Endothelial cell (in vitro differentiated cells): ENCODE measurements around the gene TKT. TPM values are rescaled to one million over a fixed set of nuclear protein-coding genes. Genes with fewer than 3 reads are reported as not detected.

Source experiments
- DNase-seq: peaks from one replicate; pipeline ENCODE4 v3.0.0; 2021; ENCODE audit warnings: low spot score
- H3K27ac Mint-ChIP-seq: one replicate; pipeline ENCODE4 v1.8.0; 2021; ENCODE audit warnings: mixed read lengths, inconsistent platforms; ENCODE audit not compliant: unreplicated experiment
- H3K27me3 Mint-ChIP-seq: one replicate; pipeline ENCODE4 v1.8.0; 2021; ENCODE audit warnings: mild to moderate bottlenecking, moderate library complexity, mixed read lengths, inconsistent platforms; ENCODE audit not compliant: unreplicated experiment
- H3K36me3 Mint-ChIP-seq: one replicate; pipeline ENCODE4 v1.8.0; 2021; ENCODE audit warnings: mild to moderate bottlenecking, low read depth, mixed read lengths, inconsistent platforms; ENCODE audit not compliant: unreplicated experiment
- H3K4me1 Mint-ChIP-seq: one replicate; pipeline ENCODE4 v1.8.0; 2021; ENCODE audit warnings: mild to moderate bottlenecking, mixed read lengths, inconsistent platforms; ENCODE audit not compliant: unreplicated experiment
- H3K4me3 Mint-ChIP-seq: one replicate; pipeline ENCODE4 v1.8.0; 2021; ENCODE audit warnings: mild to moderate bottlenecking, mixed read lengths, inconsistent platforms; ENCODE audit not compliant: unreplicated experiment
- H3K9me3 Mint-ChIP-seq: one replicate; pipeline ENCODE4 v1.8.0; 2021; ENCODE audit warnings: mixed read lengths, inconsistent platforms; ENCODE audit not compliant: unreplicated experiment
- total RNA-seq: library from RNA; stranded (reverse); fragmentation: NEBNext Ultra II Directional; extraction: Animal tissue kit (Norgen Biotek cat#: 25700); gene quantifications from one replicate; pipeline ENCODE4 v1.2.1, GENCODE V29; 2021; ENCODE audit not compliant: unreplicated experiment
- TF ChIP-seq, protein P1 (sequence below): fragments of 200-600 bp; sonication (generic); IDR thresholded peaks from one replicate; pipeline ENCODE4 v1.5.0; 2021; ENCODE audit warnings: antibody characterized with exemption; ENCODE audit not compliant: unreplicated experiment

Gene TKT
- total RNA-seq, 1 donor from 2014 or later, result 305 TPM

- Mint-ChIP-seq H3K36me3 (peaks cover 16% of the 10 kb centered on the region), H3K27me3 (peaks cover 2% of the 10 kb centered on the region), H3K4me1 (peaks cover 27% of the 10 kb centered on the region), H3K27ac (no peak overlapping the region), H3K4me3 (no peak overlapping the region), H3K9me3 (no peaks in the 10 kb centered on the region)
- DNase-seq, result no peak
- TF ChIP-seq, protein P1, sequence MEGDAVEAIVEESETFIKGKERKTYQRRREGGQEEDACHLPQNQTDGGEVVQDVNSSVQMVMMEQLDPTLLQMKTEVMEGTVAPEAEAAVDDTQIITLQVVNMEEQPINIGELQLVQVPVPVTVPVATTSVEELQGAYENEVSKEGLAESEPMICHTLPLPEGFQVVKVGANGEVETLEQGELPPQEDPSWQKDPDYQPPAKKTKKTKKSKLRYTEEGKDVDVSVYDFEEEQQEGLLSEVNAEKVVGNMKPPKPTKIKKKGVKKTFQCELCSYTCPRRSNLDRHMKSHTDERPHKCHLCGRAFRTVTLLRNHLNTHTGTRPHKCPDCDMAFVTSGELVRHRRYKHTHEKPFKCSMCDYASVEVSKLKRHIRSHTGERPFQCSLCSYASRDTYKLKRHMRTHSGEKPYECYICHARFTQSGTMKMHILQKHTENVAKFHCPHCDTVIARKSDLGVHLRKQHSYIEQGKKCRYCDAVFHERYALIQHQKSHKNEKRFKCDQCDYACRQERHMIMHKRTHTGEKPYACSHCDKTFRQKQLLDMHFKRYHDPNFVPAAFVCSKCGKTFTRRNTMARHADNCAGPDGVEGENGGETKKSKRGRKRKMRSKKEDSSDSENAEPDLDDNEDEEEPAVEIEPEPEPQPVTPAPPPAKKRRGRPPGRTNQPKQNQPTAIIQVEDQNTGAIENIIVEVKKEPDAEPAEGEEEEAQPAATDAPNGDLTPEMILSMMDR, result no peak
Observed at GRCh38 chr3:53240989-53241972, 14.5 kb downstream of the TKT start.

DNA sequence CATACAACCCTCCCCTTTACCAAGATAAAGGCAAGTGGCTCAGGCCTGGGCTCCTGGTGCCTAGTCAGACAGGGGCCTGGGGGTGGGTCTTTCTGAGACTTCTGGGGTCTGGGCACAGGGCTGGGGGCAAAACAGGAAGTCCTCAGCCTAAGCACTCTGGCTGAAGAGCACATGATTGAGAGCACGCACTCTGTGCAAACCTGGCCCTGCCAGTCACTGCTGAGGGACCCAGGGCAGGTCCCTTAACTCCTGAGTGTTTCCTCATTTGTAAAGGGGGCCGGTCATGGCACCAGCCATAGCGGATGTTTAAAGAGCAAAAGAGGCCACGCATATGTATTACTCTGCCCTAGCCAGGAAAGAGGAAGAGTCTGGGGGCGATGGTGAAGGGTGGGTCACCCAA is 16.0 kb downstream of the TKT start:
- H3K9me3 Mint-ChIP-seq, result no peaks in the 10 kb centered on the region
- peaks cover 20% of the 10 kb centered on the region for H3K4me1 Mint-ChIP-seq
- no peak overlapping the region for H3K4me3 Mint-ChIP-seq
- no peak for DNase-seq
- H3K27me3 Mint-ChIP-seq, result peaks cover 2% of the 10 kb centered on the region
- TF ChIP-seq, protein P1, result no peak
- H3K36me3 Mint-ChIP-seq, result peaks cover 16% of the 10 kb centered on the region
- no peak overlapping the region for H3K27ac Mint-ChIP-seq

- Mint-ChIP-seq H3K36me3 (peaks cover 16% of the 10 kb centered on the region), H3K4me3 (no peak overlapping the region), H3K27ac (no peak overlapping the region), H3K9me3 (no peaks in the 10 kb centered on the region), H3K4me1 (peaks cover 19% of the 10 kb centered on the region), H3K27me3 (no peaks in the 10 kb centered on the region)
- TF ChIP-seq, protein P1, result no peak
- no peak for DNase-seq
Observed at GRCh38 chr3:53238886-53239285, 16.9 kb downstream of the TKT start.

GRCh38 chr3:53238051-53238850 is 17.6 kb downstream of the TKT start:
- Mint-ChIP-seq H3K36me3 (peaks cover 20% of the 10 kb centered on the region), H3K9me3 (no peaks in the 10 kb centered on the region), H3K27me3 (no peaks in the 10 kb centered on the region), H3K27ac (no peak overlapping the region), H3K4me1 (peaks cover 19% of the 10 kb centered on the region), H3K4me3 (no peak overlapping the region)
- TF ChIP-seq, protein P1, result no peak
- DNase-seq, result no peak
